Measurements from ENCODE around the gene SIRPB2. TPM values are rescaled to one million over a fixed set of nuclear protein-coding genes. Genes with fewer than 3 reads are reported as not detected.
"Not testable (repeated sequence)": the region's sequence is repeated elsewhere in the genome, so short reads cannot be mapped to it uniquely, and the experiment has no call there.

Gene SIRPB2
- total RNA-seq, 2 experiments from 2014 or later = not detected

GRCh38 chr20:1517010-1517409 is 25.8 kb upstream of the SIRPB2 start:
- Mint-ChIP-seq H3K27me3 (peaks cover 11% of the 10 kb centered on the region), H3K27ac (no peak overlapping the region), H3K36me3 (ENCODE audit: low read depth) (no peaks in the 10 kb centered on the region), H3K4me3 (no peak overlapping the region), H3K9me3 (peaks cover 13% of the 10 kb centered on the region), H3K4me1 (no peaks in the 10 kb centered on the region)
- ChIA-PET POLR2A (no interaction called here), CTCF (no interaction called here)
- DNase-seq = no peak

DNA sequence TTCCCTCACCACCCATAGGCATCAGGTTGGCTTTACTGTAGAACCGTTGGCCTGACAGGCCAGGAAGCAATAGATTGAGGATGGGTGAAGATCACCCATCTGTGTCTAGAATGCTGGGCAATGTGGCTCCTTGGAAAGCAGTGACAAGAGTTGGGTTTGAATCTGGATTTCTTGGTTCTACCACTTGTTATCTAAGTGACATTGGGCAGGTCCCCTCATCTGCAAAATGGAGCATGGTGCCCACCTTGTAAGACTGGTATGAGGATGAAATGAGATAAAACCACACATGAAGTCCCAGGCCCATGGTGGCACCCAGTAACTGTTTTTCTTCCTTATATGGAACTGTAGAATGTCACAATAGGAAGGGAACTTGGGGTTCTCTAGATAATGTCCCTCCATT is 22.6 kb upstream of the SIRPB2 start:
- DNase-seq = no peak
- H3K9me3 Mint-ChIP-seq = peaks cover 13% of the 10 kb centered on the region
- peaks cover 16% of the 10 kb centered on the region for H3K27me3 Mint-ChIP-seq
- no peak overlapping the region for H3K27ac Mint-ChIP-seq
- H3K36me3 Mint-ChIP-seq (ENCODE audit: low read depth) = no peaks in the 10 kb centered on the region
- CTCF ChIA-PET = no interaction called here
- no peak overlapping the region for H3K4me3 Mint-ChIP-seq
- POLR2A ChIA-PET = no interaction called here
- no peaks in the 10 kb centered on the region for H3K4me1 Mint-ChIP-seq

DNA sequence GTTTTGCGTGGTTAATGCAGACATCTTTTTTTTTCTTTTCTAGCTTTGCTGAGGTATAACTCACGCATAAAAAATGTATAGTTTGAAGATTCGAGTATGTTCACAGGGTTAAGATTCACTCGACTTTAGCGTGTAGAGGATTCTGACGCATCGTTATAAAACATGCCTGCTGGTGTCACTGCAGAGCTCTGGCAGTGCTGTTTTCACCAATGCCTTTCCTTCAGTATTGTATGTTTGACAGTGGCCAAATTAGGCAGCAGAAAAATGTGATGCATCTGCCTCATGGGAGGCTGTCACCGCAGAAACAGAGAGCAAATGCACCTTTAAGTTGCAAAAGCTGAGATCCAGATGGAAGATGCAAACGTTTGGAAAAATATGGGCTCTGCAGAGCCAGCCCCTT is 18.0 kb upstream of the SIRPB2 start:
- Mint-ChIP-seq H3K4me1 (no peaks in the 10 kb centered on the region), H3K9me3 (peaks cover 10% of the 10 kb centered on the region), H3K36me3 (ENCODE audit: low read depth) (no peaks in the 10 kb centered on the region), H3K27ac (no peak overlapping the region), H3K4me3 (no peak overlapping the region), H3K27me3 (peaks cover 23% of the 10 kb centered on the region)
- DNase-seq = peak; percentile 51
- ChIA-PET POLR2A (no interaction called here), CTCF (interaction anchor here (0.9 to 3.1 kb wide), 8 partner anchors 9 to 268 kb away, joined by 3 to 17 read pairs (median 4); no protein-coding TSS in a partner anchor)

DNA sequence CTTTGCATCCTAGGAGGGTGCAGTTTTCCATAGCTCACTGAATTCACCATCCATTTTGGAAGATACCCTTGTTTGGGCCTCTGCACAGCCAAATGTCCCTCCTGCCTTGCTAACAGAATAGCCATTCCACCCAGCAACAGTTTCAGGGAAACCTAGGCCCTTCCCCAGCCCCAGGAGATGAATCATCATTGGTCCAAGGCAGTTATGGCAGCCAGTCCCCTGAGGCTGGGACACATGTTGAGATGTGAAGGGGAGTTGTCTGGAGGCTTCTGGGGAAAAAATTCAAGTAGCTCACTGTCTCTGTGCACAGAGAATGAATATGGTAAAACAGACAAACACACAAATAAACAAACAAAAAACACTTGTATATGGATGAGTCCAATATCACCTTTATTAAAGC is 17.4 kb upstream of the SIRPB2 start:
- ChIA-PET CTCF (interaction anchor here (0.9 to 3.1 kb wide), 8 partner anchors 8 to 269 kb away, joined by 3 to 17 read pairs (median 4); partner anchors contain the start of gene NSFL1C), POLR2A (no interaction called here)
- Mint-ChIP-seq H3K9me3 (peaks cover 8% of the 10 kb centered on the region), H3K4me3 (no peak overlapping the region), H3K4me1 (peaks cover 2% of the 10 kb centered on the region), H3K27me3 (peaks cover 21% of the 10 kb centered on the region), H3K36me3 (ENCODE audit: low read depth) (no peaks in the 10 kb centered on the region), H3K27ac (no peak overlapping the region)
- no peak for DNase-seq

DNA sequence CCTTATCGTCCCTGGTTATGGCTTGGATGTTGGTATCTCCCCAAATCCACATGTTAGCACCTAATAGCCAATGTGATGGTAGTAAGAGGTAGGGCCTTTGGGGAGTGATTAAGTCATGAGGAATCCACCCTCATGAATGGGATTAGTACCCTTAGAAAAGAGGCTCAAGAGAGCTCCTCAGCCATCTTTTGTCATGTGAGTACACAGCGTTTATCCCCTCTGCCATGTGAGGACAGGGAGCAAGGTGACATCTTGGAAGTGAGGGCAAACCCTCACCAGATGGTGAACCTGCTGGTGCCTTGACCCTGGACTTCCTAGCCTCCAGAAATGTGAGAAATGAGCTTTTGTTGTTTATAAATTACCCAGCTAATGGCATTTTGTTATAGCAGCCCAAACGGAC is 16.1 kb upstream of the SIRPB2 start:
- H3K9me3 Mint-ChIP-seq = no peaks in the 10 kb centered on the region
- no peak for DNase-seq
- H3K36me3 Mint-ChIP-seq (ENCODE audit: low read depth) = no peaks in the 10 kb centered on the region
- peaks cover 4% of the 10 kb centered on the region for H3K4me1 Mint-ChIP-seq
- POLR2A ChIA-PET = no interaction called here
- no peak overlapping the region for H3K4me3 Mint-ChIP-seq
- CTCF ChIA-PET = interaction anchor here (0.5 to 2.8 kb wide), 4 partner anchors 23 to 692 kb away, joined by 3 to 8 read pairs (median 4); partner anchors contain the start of gene NSFL1C
- H3K27ac Mint-ChIP-seq = no peak overlapping the region
- H3K27me3 Mint-ChIP-seq = peaks cover 24% of the 10 kb centered on the region

DNA sequence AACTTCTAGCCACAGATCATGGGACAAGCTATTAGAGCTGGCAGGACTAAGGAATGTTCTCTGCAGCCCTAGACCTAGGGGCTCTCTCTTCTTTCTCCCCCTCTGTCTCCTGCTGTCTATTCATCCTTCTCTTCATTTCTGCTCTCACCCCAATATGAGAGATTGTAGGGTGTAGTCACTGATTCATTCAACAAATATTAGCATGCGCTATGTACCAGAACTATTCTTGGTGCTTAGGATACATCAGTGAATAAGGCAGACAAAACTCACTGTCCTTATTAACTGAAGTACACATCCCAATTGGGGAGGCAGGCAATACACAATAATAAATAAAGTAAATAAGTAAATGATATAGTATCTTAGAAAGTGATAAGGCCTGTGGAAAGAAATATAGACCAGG is 14.7 kb upstream of the SIRPB2 start:
- Mint-ChIP-seq H3K4me1 (peaks cover 4% of the 10 kb centered on the region), H3K36me3 (ENCODE audit: low read depth) (no peaks in the 10 kb centered on the region), H3K9me3 (no peaks in the 10 kb centered on the region), H3K27ac (no peak overlapping the region), H3K4me3 (no peak overlapping the region), H3K27me3 (peaks cover 23% of the 10 kb centered on the region)
- DNase-seq = no peak
- CTCF ChIA-PET = interaction anchor here (1.1 to 2.8 kb wide), 3 partner anchors 30 to 39 kb away, joined by 3 to 8 read pairs (median 5); partner anchors contain the start of gene NSFL1C
- POLR2A ChIA-PET = no interaction called here

- peaks cover 7% of the 10 kb centered on the region for H3K4me1 Mint-ChIP-seq
- no peaks in the 10 kb centered on the region for H3K9me3 Mint-ChIP-seq
- H3K4me3 Mint-ChIP-seq = no peak overlapping the region
- no peak overlapping the region for H3K27ac Mint-ChIP-seq
- ChIA-PET CTCF (interaction anchor here (2.2 kb wide), 1 partner anchor 271 kb away, joined by 9 read pairs; no protein-coding TSS in a partner anchor), POLR2A (no interaction called here)
- no peak for DNase-seq
- H3K36me3 Mint-ChIP-seq (ENCODE audit: low read depth) = no peaks in the 10 kb centered on the region
- peaks cover 25% of the 10 kb centered on the region for H3K27me3 Mint-ChIP-seq
These were observed 14.1 kb upstream of the SIRPB2 start for GRCh38 chr20:1505361-1505760.

DNA sequence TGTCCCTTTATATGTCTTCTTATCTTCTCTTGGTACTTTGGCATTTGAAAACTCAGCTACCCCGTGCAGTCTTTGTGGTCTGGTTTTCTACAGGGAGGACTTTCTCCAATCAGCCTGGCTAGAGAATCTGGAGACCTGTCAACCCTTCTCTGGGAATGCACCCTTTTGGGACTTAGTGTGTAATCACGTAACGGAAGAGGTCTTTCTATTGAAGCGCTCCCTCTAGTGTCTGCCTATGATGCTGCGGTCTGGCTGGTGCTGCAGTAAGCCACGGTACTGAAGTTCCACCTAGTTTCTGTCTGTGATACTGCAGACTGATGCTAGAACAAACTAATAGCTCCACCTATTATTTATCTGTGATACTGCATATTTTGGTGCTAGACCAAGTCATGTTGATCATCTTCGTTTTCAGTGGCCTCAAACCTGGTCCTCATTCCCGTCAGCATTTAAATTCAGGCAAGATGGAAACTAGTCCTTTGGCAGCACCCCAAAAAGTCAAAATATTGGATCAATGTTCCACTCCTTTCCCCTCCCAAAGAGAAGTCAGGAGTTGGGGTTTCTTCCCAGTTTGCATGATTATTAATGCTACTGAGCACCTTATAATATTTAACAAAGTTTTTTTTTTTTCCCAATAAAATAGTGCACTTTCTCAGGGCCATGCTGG is 12.5 kb upstream of the SIRPB2 start:
- ChIA-PET POLR2A (no interaction called here), CTCF (interaction anchor here (0.6 to 2.2 kb wide), 14 partner anchors 8 to 598 kb away, joined by 3 to 9 read pairs (median 4); partner anchors contain the start of gene NSFL1C)
- DNase-seq = peak; percentile 84
- peaks cover 31% of the 10 kb centered on the region for H3K27me3 Mint-ChIP-seq
- H3K4me1 Mint-ChIP-seq = peaks cover 8% of the 10 kb centered on the region
- H3K27ac Mint-ChIP-seq = no peak overlapping the region
- H3K36me3 Mint-ChIP-seq (ENCODE audit: low read depth) = no peaks in the 10 kb centered on the region
- H3K4me3 Mint-ChIP-seq = no peak overlapping the region
- no peaks in the 10 kb centered on the region for H3K9me3 Mint-ChIP-seq

- POLR2A ChIA-PET = no interaction called here
- Mint-ChIP-seq H3K4me3 (no peak overlapping the region), H3K27me3 (peaks cover 49% of the 10 kb centered on the region), H3K36me3 (ENCODE audit: low read depth) (no peaks in the 10 kb centered on the region), H3K27ac (no peak overlapping the region), H3K4me1 (peaks cover 8% of the 10 kb centered on the region), H3K9me3 (no peaks in the 10 kb centered on the region)
- DNase-seq = no peak
- CTCF ChIA-PET = interaction anchor here (1.1 kb wide), 2 partner anchors 8 to 234 kb away, joined by 3 to 4 read pairs; no protein-coding TSS in a partner anchor
These were observed 9.3 kb upstream of the SIRPB2 start for GRCh38 chr20:1500496-1500895.

- Mint-ChIP-seq H3K36me3 (ENCODE audit: low read depth) (no peaks in the 10 kb centered on the region), H3K27ac (no peak overlapping the region), H3K27me3 (peaks cover 54% of the 10 kb centered on the region), H3K9me3 (no peaks in the 10 kb centered on the region), H3K4me1 (peaks cover 8% of the 10 kb centered on the region), H3K4me3 (no peak overlapping the region)
- no peak for DNase-seq
- ChIA-PET POLR2A (no interaction called here), CTCF (interaction anchor here (1.1 kb wide), 2 partner anchors 9 to 235 kb away, joined by 3 to 4 read pairs; no protein-coding TSS in a partner anchor)
These were observed 8.6 kb upstream of the SIRPB2 start for GRCh38 chr20:1499528-1500420.

GRCh38 chr20:1497371-1497770 is 6.2 kb upstream of the SIRPB2 start:
- H3K9me3 Mint-ChIP-seq; POLR2A ChIA-PET; H3K36me3 Mint-ChIP-seq (ENCODE audit: low read depth): not testable (repeated sequence)

GRCh38 chr20:1496930-1497329 is 5.7 kb upstream of the SIRPB2 start:
- no peak for DNase-seq
- Mint-ChIP-seq H3K4me3 (no peak overlapping the region), H3K4me1 (peaks cover 17% of the 10 kb centered on the region), H3K27me3 (peaks cover 60% of the 10 kb centered on the region), H3K9me3 (peaks cover 4% of the 10 kb centered on the region), H3K27ac (no peak overlapping the region), H3K36me3 (ENCODE audit: low read depth) (no peaks in the 10 kb centered on the region)
- ChIA-PET CTCF (no interaction called here), POLR2A (no interaction called here)

More at GRCh38 chr20:1497371-1497770, 6.2 kb upstream of the SIRPB2 start:
- CTCF ChIA-PET = interaction anchor here (0.8 kb wide), 1 partner anchor 21 kb away, joined by 3 read pairs; no protein-coding TSS in a partner anchor
- peaks cover 13% of the 10 kb centered on the region for H3K4me1 Mint-ChIP-seq
- not testable (repeated sequence) for H3K4me3 Mint-ChIP-seq, DNase-seq, H3K27ac Mint-ChIP-seq
- peaks cover 63% of the 10 kb centered on the region for H3K27me3 Mint-ChIP-seq

GRCh38 chr20:1494436-1494835 is 3.2 kb upstream of the SIRPB2 start:
- H3K9me3 Mint-ChIP-seq = peaks cover 4% of the 10 kb centered on the region
- H3K4me3 Mint-ChIP-seq = no peak overlapping the region
- ChIA-PET CTCF (no interaction called here), POLR2A (no interaction called here)
- H3K4me1 Mint-ChIP-seq = peaks cover 23% of the 10 kb centered on the region
- H3K27ac Mint-ChIP-seq = no peak overlapping the region
- peaks cover 50% of the 10 kb centered on the region for H3K27me3 Mint-ChIP-seq
- DNase-seq = no peak
- no peaks in the 10 kb centered on the region for H3K36me3 Mint-ChIP-seq (ENCODE audit: low read depth)

All from activated CD4-positive, alpha-beta T cell treated with anti-CD3 and anti-CD28 coated beads, Interleukin-2, amount 10 ng/mL, durations not matched to agents 7 days and 5 days (primary cell).